ENCODE measurements around the gene PRKN. TPM values are rescaled to one million over a fixed set of nuclear protein-coding genes. Genes with fewer than 3 reads are reported as not detected.
A peak's percentile ranks its signal among the peaks of the same experiment; 100 is the strongest.

Gene PRKN
- total and polyA plus RNA-seq, 9 of the 15 experiments (the other 6 are each of a cell fraction or from before 2014, with no cell fraction given), result 0.03 to 0.96 (median 0.15) TPM; not detected in 2

DNA sequence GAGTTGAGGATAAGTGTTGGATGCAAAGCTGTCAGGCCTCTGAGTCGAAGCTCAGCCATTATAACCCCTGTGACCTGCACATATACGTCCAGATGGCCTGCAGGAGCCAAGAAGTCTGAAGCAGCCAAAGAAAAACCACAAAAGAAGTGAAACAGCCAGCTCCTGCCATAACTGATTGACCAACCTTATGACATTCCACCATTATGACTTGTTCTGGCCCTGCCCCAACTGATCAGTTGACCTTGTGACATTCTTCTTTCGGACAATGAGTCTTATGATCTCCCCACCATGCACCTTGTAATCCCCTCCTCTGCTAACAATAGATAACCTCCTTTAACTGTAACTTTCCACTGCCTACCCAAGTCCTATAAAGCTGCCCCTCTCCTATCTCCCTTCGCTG, 1320.0 kb downstream of the PRKN start (continued):
- no peak for TF ChIP-seq ZFPM2 (CRISPR knock-in tag; IDR thresholded peaks at IDR 0.05)
- TF ChIP-seq, protein P1, sequence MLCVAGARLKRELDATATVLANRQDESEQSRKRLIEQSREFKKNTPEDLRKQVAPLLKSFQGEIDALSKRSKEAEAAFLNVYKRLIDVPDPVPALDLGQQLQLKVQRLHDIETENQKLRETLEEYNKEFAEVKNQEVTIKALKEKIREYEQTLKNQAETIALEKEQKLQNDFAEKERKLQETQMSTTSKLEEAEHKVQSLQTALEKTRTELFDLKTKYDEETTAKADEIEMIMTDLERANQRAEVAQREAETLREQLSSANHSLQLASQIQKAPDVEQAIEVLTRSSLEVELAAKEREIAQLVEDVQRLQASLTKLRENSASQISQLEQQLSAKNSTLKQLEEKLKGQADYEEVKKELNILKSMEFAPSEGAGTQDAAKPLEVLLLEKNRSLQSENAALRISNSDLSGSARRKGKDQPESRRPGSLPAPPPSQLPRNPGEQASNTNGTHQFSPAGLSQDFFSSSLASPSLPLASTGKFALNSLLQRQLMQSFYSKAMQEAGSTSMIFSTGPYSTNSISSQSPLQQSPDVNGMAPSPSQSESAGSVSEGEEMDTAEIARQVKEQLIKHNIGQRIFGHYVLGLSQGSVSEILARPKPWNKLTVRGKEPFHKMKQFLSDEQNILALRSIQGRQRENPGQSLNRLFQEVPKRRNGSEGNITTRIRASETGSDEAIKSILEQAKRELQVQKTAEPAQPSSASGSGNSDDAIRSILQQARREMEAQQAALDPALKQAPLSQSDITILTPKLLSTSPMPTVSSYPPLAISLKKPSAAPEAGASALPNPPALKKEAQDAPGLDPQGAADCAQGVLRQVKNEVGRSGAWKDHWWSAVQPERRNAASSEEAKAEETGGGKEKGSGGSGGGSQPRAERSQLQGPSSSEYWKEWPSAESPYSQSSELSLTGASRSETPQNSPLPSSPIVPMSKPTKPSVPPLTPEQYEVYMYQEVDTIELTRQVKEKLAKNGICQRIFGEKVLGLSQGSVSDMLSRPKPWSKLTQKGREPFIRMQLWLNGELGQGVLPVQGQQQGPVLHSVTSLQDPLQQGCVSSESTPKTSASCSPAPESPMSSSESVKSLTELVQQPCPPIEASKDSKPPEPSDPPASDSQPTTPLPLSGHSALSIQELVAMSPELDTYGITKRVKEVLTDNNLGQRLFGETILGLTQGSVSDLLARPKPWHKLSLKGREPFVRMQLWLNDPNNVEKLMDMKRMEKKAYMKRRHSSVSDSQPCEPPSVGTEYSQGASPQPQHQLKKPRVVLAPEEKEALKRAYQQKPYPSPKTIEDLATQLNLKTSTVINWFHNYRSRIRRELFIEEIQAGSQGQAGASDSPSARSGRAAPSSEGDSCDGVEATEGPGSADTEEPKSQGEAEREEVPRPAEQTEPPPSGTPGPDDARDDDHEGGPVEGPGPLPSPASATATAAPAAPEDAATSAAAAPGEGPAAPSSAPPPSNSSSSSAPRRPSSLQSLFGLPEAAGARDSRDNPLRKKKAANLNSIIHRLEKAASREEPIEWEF (CRISPR knock-in tag; IDR thresholded peaks at IDR 0.05), result 0 out of 2 replicates have a peak, but pooled peaks have one; percentile 69
- no peak for TF ChIP-seq CREBBP (IDR thresholded peaks at IDR 0.05; ENCODE audit: low read depth, low read length)
- TF ChIP-seq CCAR2 (IDR thresholded peaks at IDR 0.05; ENCODE audit: low read depth, low read length), result no peak

DNA sequence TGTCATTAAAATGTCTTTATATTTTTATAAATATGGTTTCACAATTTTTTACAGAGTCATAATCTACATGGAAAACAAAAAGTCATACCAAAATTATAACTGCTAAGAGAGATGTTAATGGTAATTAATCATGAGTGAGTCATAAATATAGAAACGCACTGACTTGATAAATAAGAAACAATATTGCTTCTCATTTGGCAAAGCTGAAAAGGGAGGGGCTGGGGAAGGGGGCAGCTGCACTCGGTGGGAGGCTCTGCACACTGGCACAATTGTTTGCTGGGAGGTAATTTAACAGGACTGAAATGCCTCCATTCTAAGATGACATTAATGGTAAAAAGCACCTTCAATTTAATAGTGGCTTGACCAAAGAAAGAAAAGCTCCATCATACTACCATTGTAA, 1320.5 kb downstream of the PRKN start:
- CTCF ChIA-PET (ENCODE audit: low intra/inter-chr PET ratio), result no interaction called here
- no peak overlapping the region for H3K9ac ChIP-seq (ENCODE audit: insufficient read depth in 1 of 2, low read depth in 2 of 2, low read length in 2 of 2)

More for the DNA sequence above, 1320.5 kb downstream of the PRKN start:
- H3K9me1 ChIP-seq (ENCODE audit: control insufficient read depth, insufficient read depth, low read length), result no peaks in the 10 kb centered on the region
- H3K36me3 ChIP-seq (ENCODE audit: control insufficient read depth, insufficient read depth, low read length), result no peaks in the 10 kb centered on the region
- POLR2A ChIA-PET, result interaction anchor here (1.6 kb wide), 1 partner anchor 11 kb away, joined by 4 read pairs; no protein-coding TSS in a partner anchor
- peaks cover 16% of the 10 kb centered on the region for H3K9me3 ChIP-seq (replicated peaks; ENCODE audit: control insufficient read depth, insufficient read depth, low read depth, low read length)
- BruUV-seq (replicated peaks), result no TSS peak
- TF ChIP-seq ETV1 (tag; conservative IDR thresholded peaks at IDR 0.05; ENCODE audit: low read depth) (no peak), FOXM1 (IDR thresholded peaks at IDR 0.05; ENCODE audit: low read depth) (no peak), FOXM1 (CRISPR knock-in tag; IDR thresholded peaks at IDR 0.05; ENCODE audit: low read depth) (no peak), ZNF584 (CRISPR knock-in tag; IDR thresholded peaks at IDR 0.05; ENCODE audit: low read depth) (no peak), DMBX1 (CRISPR knock-in tag; IDR thresholded peaks at IDR 0.05; ENCODE audit: borderline replicate concordance) (no peak)
- TF ChIP-seq, protein P2, sequence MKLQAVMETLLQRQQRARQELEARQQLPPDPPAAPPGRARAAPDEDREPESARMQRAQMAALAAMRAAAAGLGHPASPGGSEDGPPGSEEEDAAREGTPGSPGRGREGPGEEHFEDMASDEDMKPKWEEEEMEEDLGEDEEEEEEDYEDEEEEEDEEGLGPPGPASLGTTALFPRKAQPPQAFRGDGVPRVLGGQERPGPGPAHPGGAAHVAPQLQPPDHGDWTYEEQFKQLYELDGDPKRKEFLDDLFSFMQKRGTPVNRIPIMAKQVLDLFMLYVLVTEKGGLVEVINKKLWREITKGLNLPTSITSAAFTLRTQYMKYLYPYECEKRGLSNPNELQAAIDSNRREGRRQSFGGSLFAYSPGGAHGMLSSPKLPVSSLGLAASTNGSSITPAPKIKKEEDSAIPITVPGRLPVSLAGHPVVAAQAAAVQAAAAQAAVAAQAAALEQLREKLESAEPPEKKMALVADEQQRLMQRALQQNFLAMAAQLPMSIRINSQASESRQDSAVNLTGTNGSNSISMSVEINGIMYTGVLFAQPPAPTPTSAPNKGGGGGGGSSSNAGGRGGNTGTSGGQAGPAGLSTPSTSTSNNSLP (IDR thresholded peaks at IDR 0.05; ENCODE audit: borderline replicate concordance, low read depth, low read length), result no peak
- H3K4me3 ChIP-seq, result no peak overlapping the region
- ATAC-seq (no peak), DNase-seq (ENCODE audit: extremely low read depth in 1 of 4, low spot score in 3 of 4) (no peak), FAIRE-seq (no peak)
- in situ Hi-C loops (cut with MboI) (no loop called here), intact Hi-C loops (cut with micrococcal nuclease) (no loop called here)
- H3K4me1 ChIP-seq (replicated peaks in 1 of 2; ENCODE audit: control insufficient read depth in 2 of 2, insufficient read depth in 2 of 2, low read length in 2 of 2), result peaks cover 0 to 16% of the 10 kb centered on the region in 2 experiments; a peak in 2 of 5 replicates
- H3K79me2 ChIP-seq (ENCODE audit: control insufficient read depth, insufficient read depth, low read length), result no peaks in the 10 kb centered on the region
- H3K27ac ChIP-seq (ENCODE audit: extremely low read depth, low read depth, low read length), result peak overlapping the region; percentile 24; the same call in 1 of the 3 replicates
- no peaks in the 10 kb centered on the region for H4K20me1 ChIP-seq (replicated peaks; ENCODE audit: control insufficient read depth, insufficient read depth, low read length)
- no peaks in the 10 kb centered on the region; a peak in 1 of 5 replicates for H3K27me3 ChIP-seq (ENCODE audit: control insufficient read depth in 2 of 2, insufficient read depth in 2 of 2, low read length in 2 of 2)
- H3K4me2 ChIP-seq (ENCODE audit: insufficient read depth, low read length), result no peak overlapping the region; the same call in 1 of the 2 replicates
- peak overlapping the region; percentile 48 for H2AFZ ChIP-seq (ENCODE audit: low read depth, low read length)
- 3% methylated on average over 2 of the region's 2 CpGs for WGBS (ENCODE audit: insufficient coverage, low coverage, missing lambda C conversion rate)
